ENCODE data around the gene VIT. TPM values are rescaled to one million over a fixed set of nuclear protein-coding genes. Genes with fewer than 3 reads are reported as not detected.

Gene VIT
- total RNA-seq, 2 donors from 2014 or later, result 16.2 to 36.2 TPM

DNA sequence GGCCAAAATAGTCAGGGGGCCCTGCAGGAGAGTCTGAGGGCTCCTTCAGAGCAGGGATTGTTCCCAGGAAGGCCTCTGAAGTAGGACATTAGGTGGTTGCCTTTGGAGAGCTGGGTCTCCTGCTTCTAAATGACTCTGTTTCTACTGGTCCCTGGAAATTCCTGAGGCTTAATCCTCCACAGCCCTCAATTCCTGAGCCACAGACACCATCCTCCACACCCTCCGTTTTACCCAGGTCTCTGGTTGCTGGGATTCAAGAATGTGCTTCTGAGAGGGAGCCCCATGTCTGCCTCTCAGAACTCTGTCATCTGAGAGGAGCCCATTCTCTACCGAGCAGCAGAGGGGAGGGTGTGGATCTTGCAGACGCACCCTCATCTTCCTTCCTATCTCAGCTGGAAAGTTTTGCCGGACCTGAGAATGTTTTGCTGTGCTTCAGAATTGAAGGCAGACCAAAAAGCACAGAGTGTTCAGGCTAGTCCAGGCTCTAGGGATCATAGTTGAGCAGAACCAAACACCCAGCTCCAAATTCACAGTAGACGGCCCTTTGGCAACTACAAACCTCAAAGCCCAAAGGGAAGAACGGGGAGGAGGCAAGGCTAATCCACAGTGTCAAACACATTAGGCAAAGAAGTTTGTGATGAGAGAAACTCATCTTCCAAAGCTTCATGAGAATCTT lies 8.1 kb downstream of the VIT start:
- no peak for DNase-seq (ENCODE audit: low spot score)
- intact Hi-C loops (cut with DNase I), result no loop called here

GRCh38 chr2:36705326-36706020 lies 9.0 kb downstream of the VIT start:
- intact Hi-C loops (cut with DNase I), result no loop called here
- no peak for DNase-seq (ENCODE audit: low spot score)

DNA sequence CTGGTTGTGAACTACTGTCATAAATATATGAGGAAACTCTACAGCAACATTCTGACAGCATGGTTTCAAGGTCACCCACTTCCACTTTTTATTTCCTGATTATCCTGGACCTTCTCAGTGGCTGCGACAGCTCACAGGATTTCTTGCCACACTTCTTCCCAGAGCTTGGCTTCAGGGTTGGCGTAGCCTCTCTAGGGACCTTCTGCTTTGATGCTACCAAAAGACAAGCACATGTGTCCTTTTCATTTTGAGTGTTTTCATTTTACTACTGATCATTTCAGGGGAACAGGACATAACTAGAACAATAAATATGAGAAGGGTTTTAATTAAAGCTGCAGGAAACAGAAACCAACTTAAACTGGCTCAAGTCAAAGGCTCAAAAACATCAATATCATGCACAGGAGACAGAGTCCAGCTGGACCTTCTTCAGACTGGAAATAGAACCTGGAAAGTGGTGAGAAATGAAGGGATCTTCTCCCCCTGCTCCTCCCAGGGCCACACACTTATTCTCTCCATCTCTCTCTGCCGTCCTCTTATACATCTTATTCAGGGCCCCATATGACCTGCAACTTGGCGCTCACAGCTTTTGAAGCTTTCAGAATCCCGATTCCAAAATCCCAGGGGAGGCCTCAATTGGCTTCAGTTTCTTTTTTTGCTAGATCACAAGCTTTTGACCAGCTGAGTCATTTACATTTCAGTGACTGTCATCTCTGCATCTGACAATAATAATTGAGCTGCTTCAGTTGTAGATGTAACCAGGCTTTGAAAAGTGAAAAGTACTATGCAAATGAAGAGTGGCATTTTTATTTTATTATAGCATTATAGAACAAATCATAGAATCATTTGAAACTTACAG lies 9.7 kb downstream of the VIT start:
- DNase-seq (ENCODE audit: low spot score), result no peak
- intact Hi-C loops (cut with DNase I), result no loop called here

DNA sequence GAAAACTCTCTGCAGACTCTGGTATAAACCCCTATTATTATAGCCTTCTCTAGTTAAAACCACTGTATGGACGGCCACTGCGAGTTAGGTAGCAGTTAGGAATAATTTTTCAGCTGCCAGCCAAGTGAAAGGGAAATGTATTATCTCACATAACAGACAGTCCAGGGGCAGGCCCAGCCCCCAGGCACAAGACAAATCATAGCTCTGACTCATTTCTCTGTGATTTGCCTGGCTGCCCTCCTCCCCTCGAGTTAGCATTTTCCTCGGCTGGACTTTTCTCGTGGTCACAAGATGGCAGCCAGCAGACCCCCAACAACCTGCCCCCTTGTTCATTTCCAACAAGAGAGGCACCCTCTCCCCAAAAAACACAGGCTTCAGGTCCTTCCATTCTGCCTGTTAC lies 10.5 kb downstream of the VIT start:
- no peak for DNase-seq (ENCODE audit: low spot score)
- intact Hi-C loops (cut with DNase I), result no loop called here

DNA sequence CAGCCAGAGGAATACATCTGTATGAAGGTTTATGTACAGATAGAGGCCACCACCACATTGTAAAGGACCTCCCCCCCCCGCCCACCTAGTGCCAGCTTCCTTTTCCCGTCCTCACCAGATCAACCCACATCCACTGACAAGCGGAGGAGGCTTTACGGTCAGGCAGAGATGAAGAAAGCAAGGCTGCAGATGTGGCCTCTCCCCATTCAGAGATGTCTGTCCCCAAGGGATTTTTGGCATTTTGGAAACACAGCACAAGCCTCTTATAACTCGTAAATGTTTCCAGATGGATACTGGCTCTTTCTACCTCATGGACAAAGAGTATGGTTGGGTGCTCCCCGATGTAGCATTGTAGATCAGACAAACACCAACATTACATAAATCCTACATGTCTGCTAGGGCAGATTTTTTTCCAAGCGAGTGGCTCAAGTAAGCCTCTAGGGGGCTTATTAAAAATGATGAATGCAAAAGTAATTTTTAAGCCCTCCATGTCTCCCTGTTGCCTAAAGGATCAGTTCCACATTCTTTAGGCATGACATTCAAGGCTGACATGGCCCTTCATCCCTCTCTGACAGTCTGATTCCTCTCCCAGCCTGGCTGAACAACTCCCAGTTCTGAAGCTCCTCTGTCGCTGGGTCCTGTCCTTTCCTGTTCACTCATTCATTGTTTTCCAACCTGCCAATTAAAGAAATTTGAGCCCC lies 11.7 kb downstream of the VIT start:
- intact Hi-C loops (cut with DNase I), result no loop called here
- no peak for DNase-seq (ENCODE audit: low spot score)

- DNase-seq (ENCODE audit: low spot score), result no peak
Observed at GRCh38 chr2:36710858-36711515, 14.5 kb downstream of the VIT start.

GRCh38 chr2:36711741-36712314 lies 15.3 kb downstream of the VIT start:
- no peak for DNase-seq (ENCODE audit: low spot score)
- intact Hi-C loops (cut with DNase I), result no loop called here

More at GRCh38 chr2:36710858-36711515, 14.5 kb downstream of the VIT start:
- intact Hi-C loops (cut with DNase I), result no loop called here

DNA sequence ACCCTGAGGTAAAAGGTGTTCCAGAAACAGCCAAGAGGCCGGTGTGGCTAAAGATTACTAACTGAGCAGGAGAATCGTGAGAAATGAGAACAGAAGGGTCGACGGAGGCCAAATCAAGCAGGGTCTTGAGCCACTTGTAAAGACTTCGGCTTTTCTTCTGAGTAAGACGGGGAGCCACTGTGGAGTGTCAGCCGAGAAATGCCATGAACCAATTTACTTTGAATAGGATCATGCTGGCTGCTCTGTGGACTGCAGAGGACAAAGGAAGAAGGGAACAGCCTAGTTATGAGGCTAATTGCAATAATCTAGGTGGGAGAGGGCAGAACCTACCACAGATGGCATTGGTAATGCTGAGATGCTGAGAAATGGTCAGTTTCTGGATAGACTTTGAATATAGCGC lies 16.8 kb downstream of the VIT start:
- intact Hi-C loops (cut with DNase I), result no loop called here
- DNase-seq (ENCODE audit: low spot score), result no peak

DNA sequence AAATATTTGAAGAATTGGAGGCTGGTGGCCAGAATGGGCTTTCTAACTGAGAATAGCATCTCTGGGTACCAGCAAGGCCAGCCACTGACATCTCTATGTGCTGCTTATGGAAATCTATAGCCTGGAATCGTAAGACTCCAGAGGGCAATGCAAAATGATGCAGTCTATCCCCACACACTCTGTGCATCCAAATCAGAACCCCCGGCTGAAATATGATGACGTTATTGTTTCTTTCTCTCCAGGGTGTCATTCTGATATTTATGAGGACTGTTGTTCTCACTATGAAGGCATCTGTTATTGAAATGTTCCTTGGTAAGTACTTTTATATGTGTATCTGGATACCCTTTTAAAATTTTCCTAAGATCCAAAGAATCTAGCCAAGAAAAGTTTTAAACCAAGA lies 19.6 kb downstream of the VIT start:
- no peak for DNase-seq (ENCODE audit: low spot score)
- intact Hi-C loops (cut with DNase I), result no loop called here

DNA sequence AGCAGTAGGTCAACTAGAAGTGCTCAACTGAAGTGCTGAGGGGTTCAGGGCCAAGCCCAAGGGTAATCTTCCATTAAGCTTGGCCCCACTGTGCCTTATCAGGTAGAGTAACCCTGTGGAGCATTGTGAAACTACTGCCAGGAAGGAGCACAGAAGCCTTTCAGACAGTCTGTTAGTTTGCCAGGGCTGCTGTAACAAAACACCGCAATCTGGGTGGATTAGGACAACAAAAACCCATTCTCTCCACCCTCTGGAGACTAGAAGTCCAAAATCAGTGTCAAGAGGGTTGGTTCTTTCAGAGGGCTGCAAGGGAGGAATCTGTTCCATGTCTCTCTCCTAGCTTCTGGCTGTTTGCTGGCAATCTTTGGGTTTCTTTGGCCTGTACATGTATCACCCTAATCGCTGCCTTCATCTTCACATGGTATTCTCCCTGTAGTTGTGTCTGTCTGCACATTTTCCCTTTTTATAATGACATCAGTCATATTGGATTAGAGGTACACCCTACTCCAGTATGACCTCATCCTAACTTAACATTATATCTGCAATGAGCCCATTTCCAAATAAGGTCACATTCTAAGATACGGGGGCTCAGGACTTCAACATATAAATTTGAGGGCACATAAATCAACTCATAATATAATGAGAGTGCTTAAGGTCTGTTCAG lies 21.2 kb downstream of the VIT start:
- DNase-seq (ENCODE audit: low spot score), result no peak
- intact Hi-C loops (cut with DNase I), result no loop called here

GRCh38 chr2:36727550-36727949 lies 31.0 kb downstream of the VIT start:
- DNase-seq (ENCODE audit: low spot score), result no peak
- intact Hi-C loops (cut with DNase I), result no loop called here

GRCh38 chr2:36729067-36729466 lies 32.6 kb downstream of the VIT start:
- DNase-seq (ENCODE audit: low spot score), result no peak
- intact Hi-C loops (cut with DNase I), result no loop called here

GRCh38 chr2:36731941-36732672 lies 35.6 kb downstream of the VIT start:
- intact Hi-C loops (cut with DNase I), result no loop called here
- no peak for DNase-seq (ENCODE audit: low spot score)

DNA sequence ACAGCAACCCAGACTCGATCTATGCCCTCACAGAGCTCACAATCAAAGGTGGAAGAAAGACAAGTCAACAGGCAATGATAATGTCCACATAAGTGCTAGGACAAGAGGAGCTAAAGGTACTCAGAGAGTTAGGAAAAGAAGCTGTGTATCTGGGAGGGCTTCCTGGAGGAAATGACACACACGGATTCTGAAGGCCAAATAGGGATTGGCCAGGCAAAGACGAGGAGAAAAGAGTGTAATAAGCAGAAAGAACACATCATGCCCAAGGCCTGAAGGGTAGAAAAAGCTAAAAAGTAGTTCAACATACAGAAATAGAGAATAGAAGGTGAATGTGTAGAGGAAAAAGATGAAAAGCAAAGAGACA lies 36.1 kb downstream of the VIT start:
- intact Hi-C loops (cut with DNase I), result no loop called here
- DNase-seq (ENCODE audit: low spot score), result no peak

DNA sequence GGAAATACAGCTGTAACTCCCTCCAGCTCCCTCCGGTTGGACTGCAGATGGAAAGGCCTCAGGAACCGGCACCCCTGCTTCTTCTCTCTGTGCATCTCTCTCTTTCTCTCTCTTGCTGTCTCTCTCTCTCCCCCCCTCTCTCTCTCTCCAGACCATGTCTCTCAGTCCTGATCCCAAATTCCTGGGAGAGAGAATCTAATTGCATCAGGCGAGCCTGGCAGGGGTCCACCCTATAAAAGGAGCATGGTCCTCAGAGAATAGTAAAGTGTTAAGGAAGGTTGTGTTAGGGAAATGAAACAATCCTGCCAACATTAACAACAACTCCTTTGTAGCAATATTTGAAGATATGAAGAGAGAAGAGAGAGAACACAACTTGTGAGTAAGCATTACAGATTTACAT lies 36.7 kb downstream of the VIT start:
- DNase-seq (ENCODE audit: low spot score), result no peak
- intact Hi-C loops (cut with DNase I), result no loop called here

GRCh38 chr2:36734304-36734703 lies 37.8 kb downstream of the VIT start:
- intact Hi-C loops (cut with DNase I), result no loop called here
- DNase-seq (ENCODE audit: low spot score), result no peak

- DNase-seq (ENCODE audit: low spot score), result no peak
- intact Hi-C loops (cut with DNase I), result no loop called here
Observed at GRCh38 chr2:36737131-36737750, 40.7 kb downstream of the VIT start.
